Parathyroid adenoma (tissue), 2 donors: ENCODE results near the gene DGCR2.
"Not testable (repeated sequence)": the region's sequence is repeated elsewhere in the genome, so short reads cannot be mapped to it uniquely, and the experiment has no call there.

Experiments used
- H2AFZ ChIP-seq: fragments of 300-600 bp; sonication (generic); one replicate; pipeline ENCODE4 v1.7.0; 2017; ENCODE audit warnings: antibody characterized with exemption, mild to moderate bottlenecking
- H3K27ac ChIP-seq: fragments of 300-600 bp; sonication (generic); one replicate; pipeline ENCODE4 v1.7.0; 2017
- H3K27me3 ChIP-seq: fragments of 300-600 bp; sonication (generic); one replicate; pipeline ENCODE4 v1.7.0; 2017; ENCODE audit warnings: low read length; ENCODE audit not compliant: control insufficient read depth, insufficient read depth
- H3K36me3 ChIP-seq: fragments of 300-600 bp; sonication (generic); one replicate; pipeline ENCODE4 v1.7.0; 2017; ENCODE audit warnings: low read length; ENCODE audit not compliant: control insufficient read depth, insufficient read depth
- H3K4me1 ChIP-seq: fragments of 300-600 bp; sonication (generic); one replicate; pipeline ENCODE4 v1.7.0; 2017; ENCODE audit warnings: control low read depth
- H3K4me2 ChIP-seq: fragments of 300-600 bp; sonication (generic); one replicate; pipeline ENCODE4 v1.7.0; 2017; ENCODE audit warnings: low read length
- H3K4me3 ChIP-seq: fragments of 300-600 bp; sonication (generic); one replicate; pipeline ENCODE4 v1.7.0; 2017; ENCODE audit warnings: low read depth, low read length
- H3K79me2 ChIP-seq: fragments of 300-600 bp; sonication (generic); one replicate; pipeline ENCODE4 v1.7.0; 2017; ENCODE audit warnings: control low read depth
- H3K9ac ChIP-seq: fragments of 300-600 bp; sonication (generic); one replicate; pipeline ENCODE4 v1.7.0; 2017; ENCODE audit warnings: mild to moderate bottlenecking
- H3K9me3 ChIP-seq: fragments of 300-600 bp; sonication (generic); one replicate; pipeline ENCODE4 v1.7.0; 2017; ENCODE audit warnings: low read length; ENCODE audit not compliant: control insufficient read depth
- TF ChIP-seq, protein P1 (sequence below): fragments of 300-600 bp; sonication (generic); IDR thresholded peaks from one replicate; pipeline ENCODE4 v1.7.0; 2017; ENCODE audit warnings: antibody characterized with exemption, mild to moderate bottlenecking
- donor health status: primary hyperparathyroidism.

The DGCR2 gene

DNA sequence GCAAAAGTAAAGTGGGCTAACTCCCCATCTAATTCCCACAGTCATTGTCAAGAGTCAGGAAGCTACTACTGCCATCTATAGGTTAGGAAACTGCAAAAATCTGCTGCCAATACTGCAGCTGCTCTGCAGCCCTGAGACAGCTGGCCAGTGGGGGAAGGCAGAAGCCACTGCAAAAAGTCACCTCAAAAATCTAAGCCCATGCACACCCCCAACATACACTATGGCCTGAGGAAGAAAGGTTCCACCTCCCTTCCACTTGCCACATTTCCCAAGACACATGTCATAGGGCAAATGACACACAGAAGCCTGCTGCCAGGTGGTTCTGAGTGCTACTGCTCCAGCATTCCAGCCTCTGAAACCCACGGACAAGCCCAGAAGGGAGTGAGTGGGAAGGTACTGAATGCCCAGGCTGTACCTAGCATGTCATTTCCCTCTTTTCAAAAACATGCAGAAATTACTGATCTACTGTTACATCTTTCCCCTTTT lies 36.9 kb downstream of the DGCR2 start:
- H3K36me3 ChIP-seq: no peaks in the 10 kb centered on the region
- H3K9me3 ChIP-seq: no peaks in the 10 kb centered on the region
- no peak overlapping the region for H3K4me3 ChIP-seq
- H3K4me1 ChIP-seq: no peaks in the 10 kb centered on the region
- peaks cover 4% of the 10 kb centered on the region for H3K79me2 ChIP-seq
- H3K27me3 ChIP-seq: no peaks in the 10 kb centered on the region
- no peak overlapping the region for H3K9ac ChIP-seq
- TF ChIP-seq, protein P1, sequence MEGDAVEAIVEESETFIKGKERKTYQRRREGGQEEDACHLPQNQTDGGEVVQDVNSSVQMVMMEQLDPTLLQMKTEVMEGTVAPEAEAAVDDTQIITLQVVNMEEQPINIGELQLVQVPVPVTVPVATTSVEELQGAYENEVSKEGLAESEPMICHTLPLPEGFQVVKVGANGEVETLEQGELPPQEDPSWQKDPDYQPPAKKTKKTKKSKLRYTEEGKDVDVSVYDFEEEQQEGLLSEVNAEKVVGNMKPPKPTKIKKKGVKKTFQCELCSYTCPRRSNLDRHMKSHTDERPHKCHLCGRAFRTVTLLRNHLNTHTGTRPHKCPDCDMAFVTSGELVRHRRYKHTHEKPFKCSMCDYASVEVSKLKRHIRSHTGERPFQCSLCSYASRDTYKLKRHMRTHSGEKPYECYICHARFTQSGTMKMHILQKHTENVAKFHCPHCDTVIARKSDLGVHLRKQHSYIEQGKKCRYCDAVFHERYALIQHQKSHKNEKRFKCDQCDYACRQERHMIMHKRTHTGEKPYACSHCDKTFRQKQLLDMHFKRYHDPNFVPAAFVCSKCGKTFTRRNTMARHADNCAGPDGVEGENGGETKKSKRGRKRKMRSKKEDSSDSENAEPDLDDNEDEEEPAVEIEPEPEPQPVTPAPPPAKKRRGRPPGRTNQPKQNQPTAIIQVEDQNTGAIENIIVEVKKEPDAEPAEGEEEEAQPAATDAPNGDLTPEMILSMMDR: no peak
- H2AFZ ChIP-seq: no peak overlapping the region
- no peak overlapping the region for H3K4me2 ChIP-seq
- no peak overlapping the region for H3K27ac ChIP-seq

DNA sequence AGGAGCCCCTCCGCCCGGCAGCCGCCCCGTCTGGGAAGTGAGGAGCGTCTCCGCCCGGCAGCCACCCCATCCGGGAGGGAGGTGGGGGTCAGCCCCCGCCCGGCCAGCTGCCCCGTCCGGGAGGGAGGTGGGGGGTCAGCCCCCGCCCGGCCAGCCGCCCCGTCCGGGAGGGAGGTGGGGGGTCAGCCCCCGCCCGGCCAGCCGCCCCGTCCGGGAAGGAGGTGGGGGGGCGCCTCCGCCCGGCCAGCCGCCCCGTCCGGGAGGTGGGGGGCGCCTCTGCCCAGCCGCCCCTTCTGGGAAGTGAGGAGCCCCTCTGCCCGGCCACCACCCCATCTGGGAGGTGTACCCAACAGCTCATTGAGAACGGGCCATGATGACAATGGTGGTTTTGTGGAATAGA lies 37.6 kb downstream of the DGCR2 start:
- H3K9me3 ChIP-seq, H3K27ac ChIP-seq, H3K9ac ChIP-seq, H3K4me3 ChIP-seq, H3K79me2 ChIP-seq, H3K27me3 ChIP-seq, H3K4me2 ChIP-seq, H3K4me1 ChIP-seq, H3K36me3 ChIP-seq, H2AFZ ChIP-seq: not testable (repeated sequence)

DNA sequence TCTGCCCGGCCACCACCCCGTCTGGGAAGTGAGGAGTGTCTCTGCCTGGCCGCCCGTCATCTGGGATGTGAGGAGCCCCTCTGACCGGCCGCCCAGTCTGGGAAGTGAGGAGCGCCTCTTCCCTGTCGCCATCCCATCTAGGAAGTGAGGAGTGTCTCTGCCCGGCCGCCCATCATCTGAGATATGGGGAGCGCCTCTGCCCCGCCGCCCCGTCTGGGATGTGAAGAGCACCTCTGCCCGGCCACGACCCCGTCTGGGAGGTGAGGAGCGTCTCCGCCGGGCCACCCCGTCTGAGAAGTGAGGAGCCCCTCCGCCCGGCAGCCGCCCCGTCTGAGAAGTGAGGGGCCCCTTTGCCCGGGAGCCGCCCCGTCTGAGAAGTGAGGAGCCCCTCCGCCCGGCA lies 38.1 kb downstream of the DGCR2 start:
- H2AFZ ChIP-seq, H3K79me2 ChIP-seq, H3K9ac ChIP-seq, H3K36me3 ChIP-seq, H3K4me1 ChIP-seq, H3K27me3 ChIP-seq, H3K4me3 ChIP-seq, H3K27ac ChIP-seq, H3K9me3 ChIP-seq, H3K4me2 ChIP-seq: not testable (repeated sequence)

DNA sequence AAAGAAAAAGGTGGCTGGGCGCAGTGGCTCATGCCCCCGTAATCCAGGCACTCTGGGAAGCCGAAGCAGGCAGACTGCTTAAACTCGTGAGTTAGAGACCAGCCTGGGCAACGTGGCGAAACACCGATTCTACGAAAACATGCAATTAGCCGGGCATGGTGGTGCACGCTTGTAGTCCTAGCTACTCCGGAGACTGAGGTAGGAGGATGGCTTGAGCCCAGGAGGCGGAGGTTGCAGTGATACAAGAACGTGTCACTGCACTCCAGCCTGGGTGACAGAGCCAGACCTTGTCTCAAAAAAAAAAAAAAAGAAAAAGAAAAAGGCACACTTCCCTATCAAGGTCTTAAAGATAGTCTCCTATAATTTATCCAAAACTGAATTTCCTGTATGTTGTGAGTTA lies 39.4 kb downstream of the DGCR2 start:
- Histone ChIP-seq H3K4me2 (no peak overlapping the region), H3K27me3 (no peaks in the 10 kb centered on the region), H3K36me3 (no peaks in the 10 kb centered on the region), H3K9me3 (no peaks in the 10 kb centered on the region), H2AFZ (no peak overlapping the region), H3K4me3 (no peak overlapping the region), H3K4me1 (no peaks in the 10 kb centered on the region), H3K79me2 (no peaks in the 10 kb centered on the region), H3K27ac (no peak overlapping the region), H3K9ac (no peak overlapping the region)
- TF ChIP-seq, protein P1: no peak

DNA sequence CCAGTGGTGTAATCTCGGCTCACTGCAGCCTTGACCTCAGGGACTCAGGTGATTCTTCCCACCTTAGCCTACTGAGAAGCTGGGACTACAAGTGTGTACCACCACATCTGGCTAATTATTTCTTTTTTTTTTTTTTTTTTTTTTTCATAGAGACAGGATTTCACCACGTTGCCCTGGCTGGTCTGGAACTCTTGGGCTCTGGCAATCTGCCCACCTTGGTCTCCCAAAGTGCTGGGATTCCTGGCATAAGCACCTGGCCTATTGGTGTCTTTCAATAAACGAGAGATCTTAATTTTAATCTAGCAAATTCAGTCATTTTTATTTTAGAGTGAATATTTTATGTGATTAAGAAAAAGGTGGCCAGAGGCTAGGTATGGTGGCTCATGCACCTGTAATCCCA lies 40.1 kb downstream of the DGCR2 start:
- Histone ChIP-seq H3K9ac (no peak overlapping the region), H3K9me3 (no peaks in the 10 kb centered on the region), H3K79me2 (no peaks in the 10 kb centered on the region), H3K36me3 (no peaks in the 10 kb centered on the region), H3K27me3 (no peaks in the 10 kb centered on the region), H3K4me3 (no peak overlapping the region), H3K4me2 (no peak overlapping the region), H3K4me1 (no peaks in the 10 kb centered on the region), H3K27ac (no peak overlapping the region), H2AFZ (no peak overlapping the region)
- TF ChIP-seq, protein P1: no peak

DNA sequence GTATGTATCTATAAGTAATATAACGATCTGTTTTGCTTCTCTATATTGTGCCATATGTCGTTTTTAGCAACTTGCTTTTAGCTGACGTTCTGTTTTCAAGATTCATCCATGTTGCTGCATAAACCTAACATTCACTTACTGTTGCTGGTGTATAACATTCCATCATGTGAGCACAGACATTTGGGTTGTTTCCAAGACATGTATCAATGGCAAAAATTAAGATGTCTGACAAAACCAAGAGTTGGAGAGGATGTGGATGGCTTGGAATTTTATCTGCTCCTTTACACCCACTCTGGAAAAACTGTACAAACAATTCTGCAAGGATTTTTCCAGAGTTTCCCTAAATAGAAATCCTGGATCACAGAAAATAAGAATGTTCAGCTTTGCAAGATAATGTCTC lies 40.9 kb downstream of the DGCR2 start:
- H2AFZ ChIP-seq: no peak overlapping the region
- H3K9ac ChIP-seq: no peak overlapping the region
- no peaks in the 10 kb centered on the region for H3K9me3 ChIP-seq
- H3K36me3 ChIP-seq: no peaks in the 10 kb centered on the region
- no peak overlapping the region for H3K27ac ChIP-seq
- no peaks in the 10 kb centered on the region for H3K4me1 ChIP-seq
- no peak overlapping the region for H3K4me3 ChIP-seq
- H3K4me2 ChIP-seq: no peak overlapping the region
- no peaks in the 10 kb centered on the region for H3K27me3 ChIP-seq
- TF ChIP-seq, protein P1: no peak
- no peaks in the 10 kb centered on the region for H3K79me2 ChIP-seq
